ENCODE measurements around the gene RTN1.

RTN1 gene

GRCh38 chr14:59622631-59623030 is 247.9 kb downstream of the RTN1 start:
- DNase-seq: no peak

- no peak for DNase-seq
Observed at GRCh38 chr14:59619061-59619460, 251.5 kb downstream of the RTN1 start.

- DNase-seq: no peak
Observed at GRCh38 chr14:59601056-59601455, 269.5 kb downstream of the RTN1 start.

GRCh38 chr14:59600211-59600945 is 270.2 kb downstream of the RTN1 start:
- DNase-seq: no peak

- DNase-seq: no peak
Observed at GRCh38 chr14:59595071-59595470, 275.5 kb downstream of the RTN1 start.

GRCh38 chr14:59591641-59592370 is 278.8 kb downstream of the RTN1 start:
- no peak for DNase-seq

- no peak for DNase-seq
Observed at GRCh38 chr14:59588101-59588500, 282.5 kb downstream of the RTN1 start.

- no peak for DNase-seq
Observed at GRCh38 chr14:59585891-59586554, 284.6 kb downstream of the RTN1 start.

- no peak for DNase-seq
Observed at GRCh38 chr14:59583755-59584154, 286.8 kb downstream of the RTN1 start.

GRCh38 chr14:59582845-59583509 is 287.6 kb downstream of the RTN1 start:
- no peak for DNase-seq

- DNase-seq: no peak
Observed at GRCh38 chr14:59582161-59582560, 288.4 kb downstream of the RTN1 start.

GRCh38 chr14:59580911-59581310 is 289.7 kb downstream of the RTN1 start:
- DNase-seq: no peak

GRCh38 chr14:59576332-59577294 is 294.0 kb downstream of the RTN1 start, which contains the start of gene CCDC175:
TSS of gene CCDC175 (minus strand) at chr14:59576812. CDS start at chr14:59576775, 37 bp downstream.
- DNase-seq: peak; percentile 68

- DNase-seq: no peak
Observed at GRCh38 chr14:59570122-59570521, 300.5 kb downstream of the RTN1 start.

- no peak for DNase-seq
Observed at GRCh38 chr14:59566725-59567124, 303.9 kb downstream of the RTN1 start.

- DNase-seq: no peak
Observed at GRCh38 chr14:59566296-59566695, 304.3 kb downstream of the RTN1 start.

GRCh38 chr14:59565087-59565486 is 305.5 kb downstream of the RTN1 start:
- no peak for DNase-seq

GRCh38 chr14:59564366-59564765 is 306.2 kb downstream of the RTN1 start:
- DNase-seq: no peak

GRCh38 chr14:59547310-59547709 is 323.3 kb downstream of the RTN1 start:
- no peak for DNase-seq

All from activated CD4-positive, alpha-beta T cell treated with anti-CD3 and anti-CD28 coated beads for 1 hour (primary cell).